HepG2 (cell line): Measurements from ENCODE around the gene BRIP1. TPM values are rescaled to one million over a fixed set of nuclear protein-coding genes. Genes with fewer than 3 reads are reported as not detected.

Source experiments
- ATAC-seq: fragments of 200-7000 bp; cut with Tn5 transposase; 3 replicates; pipeline ENCODE4 v1.9.1; 2020; ENCODE audit warnings: mild to moderate bottlenecking, moderate library complexity
- BruUV-seq: library from RNA; stranded (reverse); fragments of 400-500 nt; replicated peaks from 2 replicates; lab custom pipeline; 2021; lab: Mats Ljungman, UMichigan
- CTCF ChIA-PET: fragments of 300-600 bp; formaldehyde crosslinking; extraction: SDS; loops from one replicate; lab custom pipeline; 2021; ENCODE audit warnings: low total read pairs, inconsistent platforms, low intra/inter-chr PET ratio; lab: Yijun Ruan, JAX
- POLR2A ChIA-PET: fragments of 350-600 bp; sonication (Branson Sonifier 250); formaldehyde crosslinking; loops from one replicate; lab custom pipeline; 2020; ENCODE audit warnings: antibody characterized with exemption, inconsistent platforms; lab: Yijun Ruan, JAX
- DNase-seq: peaks from one replicate; pipeline ENCODE4 v3.0.0-alpha.2; 2015; ENCODE audit warnings: low spot score
- FAIRE-seq: peaks from 3 replicates; lab custom pipeline; 2011; peaks lifted over from hg19 to GRCh38; lab: Jason Lieb, UNC
- H2AFZ ChIP-seq: one replicate; pipeline ENCODE4 v1.6.1; 2011; ENCODE audit warnings: low read length, inconsistent platforms
- H3K27ac ChIP-seq: fragments of 300-600 bp; 3 replicates; pipeline ENCODE4 v1.8.0; 2011; ENCODE audit warnings: mixed run types, mild to moderate bottlenecking, mixed read lengths, low read length, inconsistent platforms; ENCODE audit not compliant: insufficient read depth; ENCODE audit errors: extremely low read length
- H3K27me3 ChIP-seq, 2 experiments: fragments of 200-600 bp in 1 of 2; 2 replicates in 1 of 2; 3 replicates in 1 of 2; pipeline versions ENCODE4 v1.6.0 to v1.8.0; 2011; ENCODE audit warnings: low read length in 2 of 2, mild to moderate bottlenecking in 2 of 2, moderate library complexity in 2 of 2, inconsistent platforms in 1 of 2; ENCODE audit not compliant: insufficient read depth in 2 of 2, control insufficient read depth in 1 of 2
- H3K36me3 ChIP-seq, 2 experiments: fragments of 200-600 bp in 1 of 2; replicated peaks in 1 of 2; 2 replicates in 1 of 2; 3 replicates in 1 of 2; pipeline versions ENCODE4 v1.5.1 to v1.8.0; 2011; ENCODE audit warnings: low read length in 2 of 2, inconsistent platforms in 1 of 2; ENCODE audit not compliant: insufficient read depth in 2 of 2, control insufficient read depth in 1 of 2
- H3K4me1 ChIP-seq: 2 replicates; pipeline ENCODE4 v1.5.1; 2012; ENCODE audit warnings: low read length, inconsistent platforms; ENCODE audit not compliant: insufficient read depth
- H3K4me2 ChIP-seq: 2 replicates; pipeline ENCODE4 v1.6.0; 2011; ENCODE audit warnings: low read depth, low read length, inconsistent platforms
- H3K4me3 ChIP-seq, 3 experiments: fragments of 200-600 bp in 1 of 3; sonication (generic), shearing (Covaris generic) in 1 of 3; replicated peaks in 1 of 3; 2 replicates each; pipeline ENCODE4 v1.5.1; 2011 to 2016; ENCODE audit warnings: low read length in 3 of 3, inconsistent platforms in 2 of 3, low read depth in 2 of 3, mild to moderate bottlenecking in 2 of 3, control low read depth in 1 of 3, mixed read lengths in 1 of 3; ENCODE audit not compliant: insufficient read depth in 1 of 3
- H3K79me2 ChIP-seq: one replicate; pipeline ENCODE4 v1.6.1; 2011; ENCODE audit warnings: low read length, inconsistent platforms; ENCODE audit not compliant: insufficient read depth
- H3K9ac ChIP-seq: 2 replicates; pipeline ENCODE4 v1.6.0; 2011; ENCODE audit warnings: mild to moderate bottlenecking, low read depth, low read length, inconsistent platforms; ENCODE audit not compliant: insufficient read depth
- H3K9me3 ChIP-seq: 2 replicates; pipeline ENCODE4 v1.5.1; 2012; ENCODE audit warnings: mild to moderate bottlenecking, low read length
- H4K20me1 ChIP-seq: 2 replicates; pipeline ENCODE4 v1.6.0; 2011; ENCODE audit warnings: inconsistent platforms, mild to moderate bottlenecking, low read length, moderate library complexity; ENCODE audit not compliant: insufficient read depth
- ADNP ChIP-seq: sonication (generic); formaldehyde crosslinking; IDR thresholded peaks from 2 replicates; pipeline ENCODE4 v1.4.0; 2020; ENCODE audit warnings: missing genetic modification reagents
- ARHGAP35 ChIP-seq: sonication (generic); formaldehyde crosslinking; IDR thresholded peaks from 2 replicates; pipeline ENCODE4 v1.9.0; 2022; ENCODE audit warnings: mild to moderate bottlenecking, inconsistent platforms, moderate library complexity, missing genetic modification reagents, borderline replicate concordance
- CENPT ChIP-seq: sonication (generic); formaldehyde crosslinking; IDR thresholded peaks from 2 replicates; pipeline ENCODE4 v1.8.0; 2022; ENCODE audit warnings: low read depth, mild to moderate bottlenecking, moderate library complexity, missing genetic modification reagents
- DMAP1 ChIP-seq: IDR thresholded peaks from 2 replicates; pipeline ENCODE4 v1.6.1; 2016
- GATAD1 ChIP-seq: IDR thresholded peaks from 2 replicates; pipeline ENCODE4 v1.6.1; 2016; ENCODE audit warnings: missing genetic modification reagents, missing compliant biosample characterization
- HMGXB4 ChIP-seq, 2 experiments: sonication (generic) in 1 of 2; formaldehyde crosslinking in 1 of 2; IDR thresholded peaks; 2 replicates each; pipeline versions ENCODE4 v1.4.0 to v1.6.1; 2018 to 2020; ENCODE audit warnings: missing genetic modification reagents in 2 of 2, borderline replicate concordance in 1 of 2, low read depth in 1 of 2, mild to moderate bottlenecking in 1 of 2, missing biosample characterization in 1 of 2
- KLF13 ChIP-seq: sonication (generic); formaldehyde crosslinking; IDR thresholded peaks from 2 replicates; pipeline ENCODE4 v1.4.0; 2020; ENCODE audit warnings: mild to moderate bottlenecking, missing genetic modification reagents
- NFIC ChIP-seq: IDR thresholded peaks from 2 replicates; pipeline ENCODE4 v1.6.1; 2012; ENCODE audit warnings: mild to moderate bottlenecking, low read length, inconsistent platforms
- PRPF4 ChIP-seq: fragments of 200-400 bp; formaldehyde crosslinking; IDR thresholded peaks from 2 replicates; pipeline ENCODE4 v1.6.1; 2016; ENCODE audit warnings: low read length, low read depth; ENCODE audit not compliant: poor library complexity, severe bottlenecking
- RBM22 ChIP-seq: fragments of 200-400 bp; formaldehyde crosslinking; optimal IDR thresholded peaks from 2 replicates; pipeline ENCODE3; 2017; ENCODE audit warnings: mild to moderate bottlenecking, low read length, moderate library complexity
- REXO4 ChIP-seq: sonication (generic); formaldehyde crosslinking; IDR thresholded peaks from 2 replicates; pipeline ENCODE4 v1.8.0; 2022; ENCODE audit warnings: missing genetic modification reagents, mild to moderate bottlenecking, borderline replicate concordance
- TBX2 ChIP-seq: sonication (generic); formaldehyde crosslinking; IDR thresholded peaks from 2 replicates; pipeline ENCODE4 v1.5.0; 2020; ENCODE audit warnings: missing genetic modification reagents, mild to moderate bottlenecking, borderline replicate concordance
- TFAP4 ChIP-seq: sonication (generic); IDR thresholded peaks from 2 replicates; pipeline ENCODE4 v1.6.1; 2016; ENCODE audit warnings: low read depth, borderline replicate concordance
- ZNF143 ChIP-seq: sonication (generic); formaldehyde crosslinking; IDR thresholded peaks from 2 replicates; pipeline ENCODE4 v1.4.0; 2020; ENCODE audit warnings: missing genetic modification reagents
- ZNF30 ChIP-seq: sonication (generic); formaldehyde crosslinking; IDR thresholded peaks from 2 replicates; pipeline ENCODE4 v1.5.0; 2020; ENCODE audit warnings: mild to moderate bottlenecking, missing genetic modification reagents
- ZNF484 ChIP-seq: sonication (generic); formaldehyde crosslinking; IDR thresholded peaks from 2 replicates; pipeline ENCODE4 v1.5.1; 2020; ENCODE audit warnings: mild to moderate bottlenecking, low read depth, missing genetic modification reagents, borderline replicate concordance
- ZNF605 ChIP-seq: sonication (generic); formaldehyde crosslinking; IDR thresholded peaks from 2 replicates; pipeline ENCODE4 v1.8.0; 2022; ENCODE audit warnings: mild to moderate bottlenecking, missing genetic modification reagents
- ZNF775 ChIP-seq: sonication (generic); formaldehyde crosslinking; IDR thresholded peaks from 2 replicates; pipeline ENCODE4 v1.4.0; 2020; ENCODE audit warnings: missing genetic modification reagents, mild to moderate bottlenecking, moderate library complexity, borderline replicate concordance
- ZNF816 ChIP-seq: sonication (generic); formaldehyde crosslinking; IDR thresholded peaks from 2 replicates; pipeline ENCODE4 v1.8.0; 2022; ENCODE audit warnings: missing genetic modification reagents, mild to moderate bottlenecking, borderline replicate concordance
- WGBS: methylation state at CpG from one replicate; pipeline ENCODE4 v1.1.6; 2017; ENCODE audit warnings: low lambda C conversion rate; 5-methylcytosine and 5-hydroxymethylcytosine counted together
- in situ Hi-C: cut with HindIII; loops from 2 replicates; pipeline ENCODE4 v1.10.0; 2017; ENCODE audit warnings: low pct_unique_long_range_greater_than_20kb; ENCODE audit not compliant: extremely low pct_ligation_motif_present
- intact Hi-C: fragments of 100-400 bp; cut with micrococcal nuclease; formaldehyde crosslinking; loops from one replicate; pipeline ENCODE4 v1.10.0; 2022; ENCODE audit not compliant: unreplicated experiment
- polyA plus RNA-seq, 8 experiments: library from polyadenylated mRNA; depleted of rRNA in 3 of 8; stranded (reverse) in 7 of 8; unstranded in 1 of 8; fragments of >200 nt; fragmentation: Illumina TruSeq in 4 of 8; extraction: Trizol in 4 of 8; gene quantifications; 2 replicates each; pipeline versions ENCODE4 v1.2.1 to v1.2.3, GENCODE V29; 2011 to 2016; ENCODE audit warnings: low read depth in 4 of 8, missing spikeins in 1 of 8, mixed read lengths in 1 of 8; ENCODE audit not compliant: insufficient read depth in 1 of 8
- total RNA-seq, 5 experiments: library from RNA; depleted of rRNA; stranded (reverse); fragments of >200 nt; fragmentation: Illumina TruSeq; extraction: Trizol; gene quantifications; 2 replicates each; pipeline ENCODE4 v1.2.3, GENCODE V29; 2016; ENCODE audit warnings: low read depth in 1 of 5

The BRIP1 gene
- total and polyA plus RNA-seq, 2 of the 13 experiments (the other 11 are each of a cell fraction or from before 2014, with no cell fraction given), result 3.8 to 27.7 TPM

- TF ChIP-seq CENPT (CRISPR knock-in tag), result no peak
- no peak for TF ChIP-seq ARHGAP35 (CRISPR knock-in tag)
- no peak for TF ChIP-seq PRPF4
- TF ChIP-seq KLF13 (CRISPR knock-in tag), result no peak
- no peak for TF ChIP-seq ZNF775 (CRISPR knock-in tag)
- TF ChIP-seq ZNF816 (CRISPR knock-in tag), result no peak
- TF ChIP-seq TFAP4, result no peak
- TF ChIP-seq ZNF143, result no peak
- TF ChIP-seq ZNF605 (CRISPR knock-in tag), result no peak
- TF ChIP-seq ZNF484, result no peak
- no peak for TF ChIP-seq NFIC
- no peak for TF ChIP-seq ADNP
- no peak for TF ChIP-seq DMAP1 (CRISPR knock-in tag)
- no peak for TF ChIP-seq GATAD1
- TF ChIP-seq TBX2 (CRISPR knock-in tag), result no peak
- TF ChIP-seq HMGXB4 (CRISPR knock-in tag; IDR thresholded peaks at IDR 0.05; ENCODE audit: borderline replicate concordance in 1 of 2, low read depth in 1 of 2), result no peak
- no peak for TF ChIP-seq ZNF30 (CRISPR knock-in tag)
- no peak for TF ChIP-seq RBM22
- TF ChIP-seq REXO4, result no peak
- no peak for DNase-seq
- no peak for ATAC-seq
- H3K79me2 ChIP-seq, result no peaks in the 10 kb centered on the region
- BruUV-seq, result no TSS peak
- H3K36me3 ChIP-seq, result no peaks in the 10 kb centered on the region
- H3K4me2 ChIP-seq, result no peak overlapping the region
- intact Hi-C loops, result no loop called here
- H3K9ac ChIP-seq, result no peak overlapping the region
- no peak overlapping the region for H3K27ac ChIP-seq
- H3K27me3 ChIP-seq, result no peaks in the 10 kb centered on the region; a peak in 1 of 5 replicates
- CTCF ChIA-PET, result no interaction called here
- no peak overlapping the region for H2AFZ ChIP-seq
- no peaks in the 10 kb centered on the region for H3K9me3 ChIP-seq
- no peak for FAIRE-seq
- H3K4me3 ChIP-seq, result no peak overlapping the region
- in situ Hi-C loops, result no loop called here
- POLR2A ChIA-PET, result no interaction called here
- WGBS, result 60% methylated on average over 6 of the region's 6 CpGs
- H3K4me1 ChIP-seq, result no peaks in the 10 kb centered on the region
- H4K20me1 ChIP-seq, result no peaks in the 10 kb centered on the region
These were observed 222.2 kb downstream of the BRIP1 start for GRCh38 chr17:61641084-61641483.
